ENCODE measurements around the gene RHOF.

RHOF gene

GRCh38 chr12:121810234-121810817 lies 16.8 kb upstream of the RHOF start:
- H3K4me2 ChIP-seq (ENCODE audit: low read length), result peak overlapping the region; percentile 84
- H3F3A ChIP-seq (ENCODE audit: control insufficient read depth, insufficient read depth), result peaks cover 12% of the 10 kb centered on the region
- peaks cover 91% of the 10 kb centered on the region for H3K36me3 ChIP-seq (ENCODE audit: control insufficient read depth, low read length)
- peaks cover 29% of the 10 kb centered on the region for H4K20me1 ChIP-seq (ENCODE audit: control insufficient read depth, insufficient read depth, low read depth, low read length)
- no peaks in the 10 kb centered on the region for H3K27me3 ChIP-seq (ENCODE audit: control insufficient read depth, low read length)
- H3K9me2 ChIP-seq (replicated peaks; ENCODE audit: control insufficient read depth, low read length), result no peaks in the 10 kb centered on the region
- no peak overlapping the region for H3K27ac ChIP-seq (ENCODE audit: low read depth, low read length)
- H3K79me2 ChIP-seq (ENCODE audit: control insufficient read depth, low read length), result peaks cover 77% of the 10 kb centered on the region
- H3K4me3 ChIP-seq (ENCODE audit: low read length), result peak overlapping the region; percentile 78; the same call in 1 of the 2 replicates
- H3K4me1 ChIP-seq (ENCODE audit: control insufficient read depth, low read length), result peaks cover 52% of the 10 kb centered on the region
- H3K9me3 ChIP-seq (ENCODE audit: control insufficient read depth, insufficient read depth, low read length), result no peaks in the 10 kb centered on the region
- TF ChIP-seq EZH2phosphoT487 (IDR thresholded peaks at IDR 0.05; ENCODE audit: borderline replicate concordance, low read length), result no peak
- TF ChIP-seq, protein P1, sequence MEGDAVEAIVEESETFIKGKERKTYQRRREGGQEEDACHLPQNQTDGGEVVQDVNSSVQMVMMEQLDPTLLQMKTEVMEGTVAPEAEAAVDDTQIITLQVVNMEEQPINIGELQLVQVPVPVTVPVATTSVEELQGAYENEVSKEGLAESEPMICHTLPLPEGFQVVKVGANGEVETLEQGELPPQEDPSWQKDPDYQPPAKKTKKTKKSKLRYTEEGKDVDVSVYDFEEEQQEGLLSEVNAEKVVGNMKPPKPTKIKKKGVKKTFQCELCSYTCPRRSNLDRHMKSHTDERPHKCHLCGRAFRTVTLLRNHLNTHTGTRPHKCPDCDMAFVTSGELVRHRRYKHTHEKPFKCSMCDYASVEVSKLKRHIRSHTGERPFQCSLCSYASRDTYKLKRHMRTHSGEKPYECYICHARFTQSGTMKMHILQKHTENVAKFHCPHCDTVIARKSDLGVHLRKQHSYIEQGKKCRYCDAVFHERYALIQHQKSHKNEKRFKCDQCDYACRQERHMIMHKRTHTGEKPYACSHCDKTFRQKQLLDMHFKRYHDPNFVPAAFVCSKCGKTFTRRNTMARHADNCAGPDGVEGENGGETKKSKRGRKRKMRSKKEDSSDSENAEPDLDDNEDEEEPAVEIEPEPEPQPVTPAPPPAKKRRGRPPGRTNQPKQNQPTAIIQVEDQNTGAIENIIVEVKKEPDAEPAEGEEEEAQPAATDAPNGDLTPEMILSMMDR (IDR thresholded peaks at IDR 0.05; ENCODE audit: low read depth, low read length, poor library complexity, severe bottlenecking), result no peak

- Histone ChIP-seq H3K79me2 (ENCODE audit: control insufficient read depth, low read length) (peaks cover 83% of the 10 kb centered on the region), H3K27ac (ENCODE audit: low read depth, low read length) (no peak overlapping the region), H3K9me2 (replicated peaks; ENCODE audit: control insufficient read depth, low read length) (no peaks in the 10 kb centered on the region), H3K36me3 (ENCODE audit: control insufficient read depth, low read length) (peaks cover 90% of the 10 kb centered on the region), H3K9me3 (ENCODE audit: control insufficient read depth, insufficient read depth, low read length) (no peaks in the 10 kb centered on the region), H3K4me2 (ENCODE audit: low read length) (no peak overlapping the region), H3F3A (ENCODE audit: control insufficient read depth, insufficient read depth) (peaks cover 12% of the 10 kb centered on the region), H3K4me1 (ENCODE audit: control insufficient read depth, low read length) (peaks cover 52% of the 10 kb centered on the region), H3K27me3 (ENCODE audit: control insufficient read depth, low read length) (no peaks in the 10 kb centered on the region), H3K4me3 (ENCODE audit: low read length) (no peak overlapping the region), H4K20me1 (ENCODE audit: control insufficient read depth, insufficient read depth, low read depth, low read length) (peaks cover 29% of the 10 kb centered on the region)
- TF ChIP-seq, protein P1 (IDR thresholded peaks at IDR 0.05; ENCODE audit: low read depth, low read length, poor library complexity, severe bottlenecking), result no peak
- TF ChIP-seq EZH2phosphoT487 (IDR thresholded peaks at IDR 0.05; ENCODE audit: borderline replicate concordance, low read length), result no peak
These were observed 16.2 kb upstream of the RHOF start for GRCh38 chr12:121809712-121810116.

GRCh38 chr12:121808623-121809022 lies 15.1 kb upstream of the RHOF start:
- Histone ChIP-seq H3F3A (ENCODE audit: control insufficient read depth, insufficient read depth) (peaks cover 12% of the 10 kb centered on the region), H3K27me3 (ENCODE audit: control insufficient read depth, low read length) (no peaks in the 10 kb centered on the region), H3K9me3 (ENCODE audit: control insufficient read depth, insufficient read depth, low read length) (no peaks in the 10 kb centered on the region), H3K9me2 (replicated peaks; ENCODE audit: control insufficient read depth, low read length) (no peaks in the 10 kb centered on the region), H3K36me3 (ENCODE audit: control insufficient read depth, low read length) (peaks cover 85% of the 10 kb centered on the region), H3K27ac (ENCODE audit: low read depth, low read length) (no peak overlapping the region), H3K4me3 (ENCODE audit: low read length) (no peak overlapping the region), H3K79me2 (ENCODE audit: control insufficient read depth, low read length) (peaks cover 80% of the 10 kb centered on the region), H3K4me2 (ENCODE audit: low read length) (no peak overlapping the region), H3K4me1 (ENCODE audit: control insufficient read depth, low read length) (peaks cover 52% of the 10 kb centered on the region), H4K20me1 (ENCODE audit: control insufficient read depth, insufficient read depth, low read depth, low read length) (peaks cover 29% of the 10 kb centered on the region)
- TF ChIP-seq, protein P1 (IDR thresholded peaks at IDR 0.05; ENCODE audit: low read depth, low read length, poor library complexity, severe bottlenecking), result no peak
- no peak for TF ChIP-seq EZH2phosphoT487 (IDR thresholded peaks at IDR 0.05; ENCODE audit: borderline replicate concordance, low read length)
